ENCODE results near the gene LMAN1.

GRCh38 chr18:59303656-59304195, 55.3 kb downstream of the LMAN1 start:
- no peak for TF ChIP-seq POLR2AphosphoS5 (IDR thresholded peaks at IDR 0.05)
- TF ChIP-seq POLR2A (IDR thresholded peaks at IDR 0.05) = no peak
- no peak for TF ChIP-seq CTCF (IDR thresholded peaks at IDR 0.05)
- TF ChIP-seq EP300 (IDR thresholded peaks at IDR 0.05) = no peak
